ENCODE data around the gene GNS. TPM values are rescaled to one million over a fixed set of nuclear protein-coding genes. Genes with fewer than 3 reads are reported as not detected.

Gene GNS
- polyA plus RNA-seq, 4 donors = 8.3 to 584 (median 24.0) TPM

DNA sequence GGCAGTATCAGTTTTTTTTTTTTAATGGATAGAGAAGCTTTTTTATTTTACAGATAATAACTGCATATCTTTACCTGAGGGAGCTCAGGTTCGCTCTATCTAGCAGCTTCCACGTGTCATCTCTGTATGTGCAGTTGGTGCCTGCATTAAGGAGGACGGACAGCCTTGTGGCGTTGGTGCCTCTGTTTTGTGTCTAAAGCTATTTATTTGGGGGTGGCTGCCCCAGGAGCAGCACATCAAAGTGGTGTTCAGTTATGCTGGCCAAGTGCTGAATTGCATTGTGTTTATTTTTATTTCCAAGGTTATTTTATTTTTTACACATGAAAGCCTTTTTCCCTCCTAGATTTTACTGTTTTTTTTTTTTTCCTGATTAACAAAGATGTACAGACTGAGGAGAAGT, 89.2 kb downstream of the GNS start:
- Histone ChIP-seq H3K36me3 (ENCODE audit: control insufficient read depth in 3 of 3, insufficient read depth in 2 of 3, low read depth in 1 of 3, low read length in 3 of 3) (no peaks in the 10 kb centered on the region), H3K9me3 (ENCODE audit: control insufficient read depth in 2 of 2, insufficient read depth in 1 of 2, low read depth in 1 of 2, low read length in 1 of 2) (no peaks in the 10 kb centered on the region), H3K4me3 (ENCODE audit: low read depth in 1 of 3, low read length in 3 of 3) (no peak overlapping the region), H3K4me1 (ENCODE audit: control insufficient read depth in 3 of 3, insufficient read depth in 2 of 3, low read depth in 1 of 3, low read length in 2 of 3) (peaks cover 36 to 79% (median 59%) of the 10 kb centered on the region in 3 donors), H3K27me3 (ENCODE audit: control insufficient read depth in 3 of 3, insufficient read depth in 3 of 3, low read length in 3 of 3) (no peaks in the 10 kb centered on the region), H3K27ac (ENCODE audit: low read depth in 1 of 3, low read length in 2 of 3) (peak overlapping the region; percentile 63 to 83 (median 81))
- DNase-seq (no peak), FAIRE-seq (no peak)
- 43 to 55% (median 51%) methylated on average over 4 of the region's 4 CpGs for WGBS, 3 donors

GRCh38 chr12:64669270-64669842, 89.8 kb downstream of the GNS start:
- Histone ChIP-seq H3K36me3 (ENCODE audit: control insufficient read depth in 3 of 3, insufficient read depth in 2 of 3, low read depth in 1 of 3, low read length in 3 of 3) (no peaks in the 10 kb centered on the region), H3K27ac (ENCODE audit: low read depth in 1 of 3, low read length in 2 of 3) (peak overlapping the region; percentile 63 to 93 (median 83)), H3K4me1 (ENCODE audit: control insufficient read depth in 3 of 3, insufficient read depth in 2 of 3, low read depth in 1 of 3, low read length in 2 of 3) (peaks cover 36 to 76% (median 53%) of the 10 kb centered on the region in 3 donors), H3K27me3 (ENCODE audit: control insufficient read depth in 3 of 3, insufficient read depth in 3 of 3, low read length in 3 of 3) (no peaks in the 10 kb centered on the region), H3K4me3 (ENCODE audit: low read depth in 1 of 3, low read length in 3 of 3) (peak overlapping the region in 2 of 3 donors; percentile 32 to 44), H3K9me3 (ENCODE audit: control insufficient read depth in 2 of 2, insufficient read depth in 1 of 2, low read depth in 1 of 2, low read length in 1 of 2) (no peaks in the 10 kb centered on the region)
- 6 to 24% (median 22%) methylated on average over 10 of the region's 10 CpGs for WGBS, 3 donors
- peak; percentile 63 to 69 for DNase-seq
- no peak for FAIRE-seq

DNA sequence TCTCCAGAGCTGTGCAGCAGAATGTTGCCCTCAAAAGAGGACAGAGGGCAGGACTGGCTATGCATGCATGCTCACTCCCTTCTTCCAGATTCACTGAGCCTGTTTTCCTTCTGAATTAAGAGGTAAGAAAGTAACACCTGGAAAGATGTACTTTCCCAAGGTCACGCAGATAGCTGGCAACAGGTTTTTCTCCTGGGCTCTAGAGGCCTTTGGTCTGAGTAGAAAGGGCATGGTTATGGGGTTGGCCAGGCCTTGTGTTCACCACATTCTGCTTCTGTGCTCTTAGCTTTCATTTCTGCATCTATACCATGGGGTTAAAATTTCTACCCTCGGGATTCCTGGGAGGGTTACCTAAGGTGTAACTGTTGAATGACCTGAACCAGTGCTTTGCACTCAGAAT, 91.4 kb downstream of the GNS start:
- H3K4me3 ChIP-seq (ENCODE audit: low read depth in 1 of 3, low read length in 3 of 3) = no peak overlapping the region
- no peaks in the 10 kb centered on the region for H3K9me3 ChIP-seq (ENCODE audit: control insufficient read depth in 2 of 2, insufficient read depth in 1 of 2, low read depth in 1 of 2, low read length in 1 of 2)
- WGBS, 3 donors = 44 to 79% (median 44%) methylated on average over 2 of the region's 2 CpGs
- peak overlapping the region in 1 of 3 donors; percentile 15 for H3K27ac ChIP-seq (ENCODE audit: low read depth in 1 of 3, low read length in 2 of 3)
- DNase-seq (no peak), FAIRE-seq (no peak)
- H3K27me3 ChIP-seq (ENCODE audit: control insufficient read depth in 3 of 3, insufficient read depth in 3 of 3, low read length in 3 of 3) = no peaks in the 10 kb centered on the region
- H3K4me1 ChIP-seq (ENCODE audit: control insufficient read depth in 3 of 3, insufficient read depth in 2 of 3, low read depth in 1 of 3, low read length in 2 of 3) = peaks cover 26 to 61% (median 40%) of the 10 kb centered on the region in 3 donors
- no peaks in the 10 kb centered on the region for H3K36me3 ChIP-seq (ENCODE audit: control insufficient read depth in 3 of 3, insufficient read depth in 2 of 3, low read depth in 1 of 3, low read length in 3 of 3)

- FAIRE-seq (no peak), DNase-seq (peak in 1 of 2 donors; percentile 28)
- H3K4me1 ChIP-seq (ENCODE audit: control insufficient read depth in 3 of 3, insufficient read depth in 2 of 3, low read depth in 1 of 3, low read length in 2 of 3) = peaks cover 24 to 49% (median 33%) of the 10 kb centered on the region in 3 donors
- no peaks in the 10 kb centered on the region for H3K9me3 ChIP-seq (ENCODE audit: control insufficient read depth in 2 of 2, insufficient read depth in 1 of 2, low read depth in 1 of 2, low read length in 1 of 2)
- no peak overlapping the region for H3K4me3 ChIP-seq (ENCODE audit: low read depth in 1 of 3, low read length in 3 of 3)
- 35 to 38% (median 36%) methylated on average over 3 of the region's 3 CpGs for WGBS, 3 donors
- no peaks in the 10 kb centered on the region for H3K27me3 ChIP-seq (ENCODE audit: control insufficient read depth in 3 of 3, insufficient read depth in 3 of 3, low read length in 3 of 3)
- H3K27ac ChIP-seq (ENCODE audit: low read depth in 1 of 3, low read length in 2 of 3) = peak overlapping the region in 2 of 3 donors; percentile 3 to 64
- no peaks in the 10 kb centered on the region for H3K36me3 ChIP-seq (ENCODE audit: control insufficient read depth in 3 of 3, insufficient read depth in 2 of 3, low read depth in 1 of 3, low read length in 3 of 3)
Measured at GRCh38 chr12:64666054-64666914, 92.9 kb downstream of the GNS start.

DNA sequence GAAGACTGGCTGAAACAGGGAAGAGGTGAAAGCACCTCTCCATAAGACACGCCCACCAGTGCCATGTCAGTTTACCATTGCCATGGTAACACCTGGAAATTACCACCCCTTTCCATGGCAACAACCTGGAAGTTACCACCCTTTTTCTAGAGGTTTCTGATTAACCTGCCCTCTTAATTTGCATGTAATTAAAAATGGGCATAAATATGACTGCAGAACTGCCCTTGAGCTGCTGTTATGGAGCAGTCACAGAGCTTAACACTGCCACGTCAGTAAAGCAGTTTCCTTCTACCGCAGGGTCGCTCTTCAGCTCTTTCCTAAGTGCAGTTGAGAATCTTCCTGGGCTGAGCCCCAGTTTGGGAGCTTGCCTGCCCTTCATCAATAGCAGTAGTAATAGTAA, 93.7 kb downstream of the GNS start:
- FAIRE-seq = no peak
- peak overlapping the region in 2 of 3 donors; percentile 68 to 73 for H3K27ac ChIP-seq (ENCODE audit: low read depth in 1 of 3, low read length in 2 of 3)
- H3K4me3 ChIP-seq (ENCODE audit: low read depth in 1 of 3, low read length in 3 of 3) = no peak overlapping the region
- H3K9me3 ChIP-seq (ENCODE audit: control insufficient read depth in 2 of 2, insufficient read depth in 1 of 2, low read depth in 1 of 2, low read length in 1 of 2) = no peaks in the 10 kb centered on the region
- no peak for DNase-seq
- no peaks in the 10 kb centered on the region for H3K27me3 ChIP-seq (ENCODE audit: control insufficient read depth in 3 of 3, insufficient read depth in 3 of 3, low read length in 3 of 3)
- 41 to 45% (median 43%) methylated on average over 4 of the region's 4 CpGs for WGBS, 3 donors
- no peaks in the 10 kb centered on the region for H3K36me3 ChIP-seq (ENCODE audit: control insufficient read depth in 3 of 3, insufficient read depth in 2 of 3, low read depth in 1 of 3, low read length in 3 of 3)
- peaks cover 17 to 41% (median 26%) of the 10 kb centered on the region in 3 donors for H3K4me1 ChIP-seq (ENCODE audit: control insufficient read depth in 3 of 3, insufficient read depth in 2 of 3, low read depth in 1 of 3, low read length in 2 of 3)

Other genes starting within 250 kb of the GNS start
- gene RASSF3, start 148.9 kb downstream of the GNS start, polyA plus RNA-seq = 10 to 100 TPM; 14.9 to 23.3 (median 21.9) TPM
- gene TBC1D30, start 65.2 kb upstream of the GNS start, polyA plus RNA-seq = 10 to 100 TPM in 1 of 4 donors, 1 to 10 TPM in 3; 2.2 to 16.3 (median 6.2) TPM

Measured in small intestine (tissue), 7 donors.